Tibial artery (tissue), 4 donors: ENCODE results near the gene DAG1.
A peak's percentile ranks its signal among the peaks of the same experiment; 100 is the strongest.

Experiments used
- DNase-seq, 2 donors: peaks; one replicate each; pipeline ENCODE4 v3.0.0-alpha.2; 2019
- H3K27ac ChIP-seq, 2 donors: fragments of 200-600 bp; sonication (generic) in 1 of 2; 1 replicate in 1 of 2; 2 replicates in 1 of 2; pipeline ENCODE4 v1.5.1; 2018 to 2019; ENCODE audit warnings: mild to moderate bottlenecking in 1 of 2
- H3K27me3 ChIP-seq, 2 donors: fragments of 200-600 bp; sonication (generic) in 1 of 2; one replicate each; pipeline versions ENCODE4 v1.5.1 to v1.6.0; 2016 to 2019
- H3K36me3 ChIP-seq, 3 donors: fragments of 200-600 bp; sonication (generic) in 2 of 3; one replicate each; pipeline ENCODE4 v1.5.1; 2016 to 2019; ENCODE audit warnings: mild to moderate bottlenecking in 2 of 3
- H3K4me1 ChIP-seq, 4 donors: fragments of 200-600 bp; sonication (generic) in 2 of 4; 1 replicate in 3 of 4; 2 replicates in 1 of 4; pipeline ENCODE4 v1.5.1; 2016 to 2019
- H3K4me3 ChIP-seq, 2 donors: fragments of 200-600 bp; sonication (generic) in 1 of 2; 1 replicate in 1 of 2; 2 replicates in 1 of 2; pipeline ENCODE4 v1.5.1; 2018 to 2019; ENCODE audit warnings: mild to moderate bottlenecking in 2 of 2
- H3K9me3 ChIP-seq, 3 donors: fragments of 200-600 bp; sonication (generic) in 1 of 3; one replicate each; pipeline ENCODE4 v1.5.1; 2016 to 2019
- CTCF ChIP-seq, 2 experiments: fragments of 200-600 bp in 1 of 2; fragments of 450-650 bp in 1 of 2; IDR thresholded peaks; one replicate each; pipeline ENCODE4 v1.5.1; 2017 to 2019; ENCODE audit warnings: antibody characterized with exemption in 2 of 2, mild to moderate bottlenecking in 1 of 2, moderate library complexity in 1 of 2
- intact Hi-C: fragments of 100-400 bp; cut with DNase I; formaldehyde crosslinking; loops from one replicate; pipeline ENCODE4 v1.15.0; 2023; ENCODE audit warnings: low total_unique reads

Gene DAG1

GRCh38 chr3:49454898-49455681 lies 15.0 kb upstream of the DAG1 start:
- peak overlapping the region; percentile 25 to 63 for H3K27ac ChIP-seq
- intact Hi-C loops, result loop anchor here (5.0 kb wide), 1 partner anchor 283 kb away; the partner anchor contains the start of gene KLHDC8B
- no peak overlapping the region for H3K4me3 ChIP-seq
- no peaks in the 10 kb centered on the region for H3K27me3 ChIP-seq
- TF ChIP-seq CTCF (IDR thresholded peaks at IDR 0.05), result no peak
- peaks cover 0 to 21% (median 10%) of the 10 kb centered on the region in 4 donors for H3K4me1 ChIP-seq
- no peaks in the 10 kb centered on the region for H3K36me3 ChIP-seq
- no peak for DNase-seq
- no peaks in the 10 kb centered on the region for H3K9me3 ChIP-seq

GRCh38 chr3:49456466-49456865 lies 13.6 kb upstream of the DAG1 start:
- no peak for TF ChIP-seq CTCF (IDR thresholded peaks at IDR 0.05)
- H3K27ac ChIP-seq, result peak overlapping the region in 1 of 2 donors; percentile 15

GRCh38 chr3:49460188-49460890 lies 9.7 kb upstream of the DAG1 start:
- Histone ChIP-seq H3K4me1 (peaks cover 0 to 21% (median 12%) of the 10 kb centered on the region in 4 donors), H3K9me3 (no peaks in the 10 kb centered on the region), H3K27ac (no peak overlapping the region), H3K36me3 (no peaks in the 10 kb centered on the region), H3K27me3 (no peaks in the 10 kb centered on the region), H3K4me3 (no peak overlapping the region)
- intact Hi-C loops, result no loop called here
- no peak for DNase-seq
- no peak for TF ChIP-seq CTCF (IDR thresholded peaks at IDR 0.05)

More at GRCh38 chr3:49456466-49456865, 13.6 kb upstream of the DAG1 start:
- H3K4me1 ChIP-seq, result peaks cover 0 to 25% (median 13%) of the 10 kb centered on the region in 4 donors
- no peak overlapping the region for H3K4me3 ChIP-seq
- H3K36me3 ChIP-seq, result no peaks in the 10 kb centered on the region
- no peaks in the 10 kb centered on the region for H3K27me3 ChIP-seq
- no peaks in the 10 kb centered on the region for H3K9me3 ChIP-seq
- no peak for DNase-seq
- intact Hi-C loops, result no loop called here

GRCh38 chr3:49460956-49461355 lies 9.1 kb upstream of the DAG1 start:
- no peak for TF ChIP-seq CTCF (IDR thresholded peaks at IDR 0.05)
- intact Hi-C loops, result no loop called here
- H3K4me3 ChIP-seq, result no peak overlapping the region
- H3K9me3 ChIP-seq, result no peaks in the 10 kb centered on the region
- no peaks in the 10 kb centered on the region for H3K36me3 ChIP-seq
- H3K27ac ChIP-seq, result no peak overlapping the region
- no peak for DNase-seq
- H3K4me1 ChIP-seq, result peaks cover 0 to 19% (median 9%) of the 10 kb centered on the region in 4 donors
- H3K27me3 ChIP-seq, result no peaks in the 10 kb centered on the region

- intact Hi-C loops, result no loop called here
- H3K27ac ChIP-seq, result no peak overlapping the region
- no peaks in the 10 kb centered on the region for H3K9me3 ChIP-seq
- no peak for TF ChIP-seq CTCF (IDR thresholded peaks at IDR 0.05)
- no peaks in the 10 kb centered on the region for H3K36me3 ChIP-seq
- H3K4me1 ChIP-seq, result peaks cover 0 to 19% (median 5%) of the 10 kb centered on the region in 4 donors
- no peaks in the 10 kb centered on the region for H3K27me3 ChIP-seq
- no peak overlapping the region for H3K4me3 ChIP-seq
- no peak for DNase-seq
These were observed 8.5 kb upstream of the DAG1 start for GRCh38 chr3:49461443-49462171.
